Adrenal gland (tissue), 12 donors: Measurements from ENCODE around the gene PDE8A. TPM values are rescaled to one million over a fixed set of nuclear protein-coding genes. Genes with fewer than 3 reads are reported as not detected.

Experiments
- DNase-seq, 7 donors: peaks; one replicate each; pipeline ENCODE4 v3.0.0-alpha.2; 2019 to 2020
- H3K27ac ChIP-seq, 5 donors: fragments of 200-600 bp; sonication (generic) in 4 of 5; 1 replicate in 3 of 5; 2 replicates in 2 of 5; pipeline versions ENCODE4 v1.5.1 to v1.8.0; 2016 to 2020; ENCODE audit warnings: mild to moderate bottlenecking in 1 of 5
- H3K27me3 ChIP-seq: fragments of 200-600 bp; 2 replicates; pipeline ENCODE4 v1.8.0; 2021
- H3K36me3 ChIP-seq, 2 donors: fragments of 200-600 bp; replicated peaks in 1 of 2; 1 replicate in 1 of 2; 2 replicates in 1 of 2; pipeline versions ENCODE4 v1.5.1 to v1.8.0; 2018 to 2022
- H3K4me1 ChIP-seq, 2 donors: fragments of 200-600 bp; replicated peaks in 1 of 2; 1 replicate in 1 of 2; 2 replicates in 1 of 2; pipeline versions ENCODE4 v1.5.1 to v1.8.0; 2018 to 2021
- H3K4me3 ChIP-seq, 4 donors: fragments of 200-600 bp; sonication (generic) in 3 of 4; one replicate each; pipeline ENCODE4 v1.5.1; 2016 to 2018
- H3K9me3 ChIP-seq, 3 donors: fragments of 200-600 bp; sonication (generic) in 1 of 3; replicated peaks in 1 of 3; 1 replicate in 2 of 3; 2 replicates in 1 of 3; pipeline versions ENCODE4 v1.5.1 to v1.8.0; 2016 to 2021
- CTCF ChIP-seq, 6 experiments: fragments of 450-650 bp in 4 of 6; fragments of 200-600 bp in 2 of 6; sonication (generic) in 1 of 6; IDR thresholded peaks; 1 replicate in 5 of 6; 2 replicates in 1 of 6; pipeline versions ENCODE4 v1.5.1 to v1.8.0; 2016 to 2021; ENCODE audit warnings: antibody characterized with exemption in 6 of 6, mild to moderate bottlenecking in 2 of 6, moderate library complexity in 1 of 6
- POLR2A ChIP-seq, 2 donors: fragments of 450-650 bp; IDR thresholded peaks; one replicate each; pipeline ENCODE4 v1.6.1; 2017; ENCODE audit warnings: antibody characterized with exemption in 2 of 2, mild to moderate bottlenecking in 2 of 2, moderate library complexity in 1 of 2
- WGBS, 4 donors: extraction: QIAGEN DNeasy Blood & Tissue Kit in 2 of 4; methylation state at CpG; one replicate each; pipeline versions ENCODE4 v1.1.5 to v1.1.7; 2013 to 2017; 5-methylcytosine and 5-hydroxymethylcytosine counted together
- intact Hi-C, 2 donors: fragments of 100-400 bp; cut with DNase I; formaldehyde crosslinking; loops; one replicate each; pipeline versions ENCODE4 v1.14.1 to v1.15.0; 2022 to 2023
- polyA plus RNA-seq, 3 donors: library from polyadenylated mRNA; stranded (reverse); fragments of 200-250 nt in 2 of 3; fragments of 350-450 nt in 1 of 3; fragmentation: Illumina TruSeq in 1 of 3; extraction: RNeasy Lipid Tissue Mini Kit (QIAGEN cat#74804) in 1 of 3; gene quantifications; one replicate each; pipeline ENCODE4 v1.2.3, GENCODE V29; 2013 to 2014
- total RNA-seq, 9 donors: library from RNA; depleted of rRNA in 4 of 9; stranded (reverse); fragments of >200 nt in 4 of 9; fragments of 120-200 nt in 1 of 9; fragmentation: NEBNext Ultra II Directional in 1 of 9; extraction: Animal tissue kit (Norgen Biotek cat#: 25700) in 1 of 9; gene quantifications; one replicate each; pipeline versions ENCODE4 v1.1.0 to v1.2.4, GENCODE V29; 2013 to 2023
- donor health status: healthy with polysubstance abuse.
- donor health status: Bipolar disorder and iron deficiency.
- donor health status: DM: yes; HTN: yes; CAD: no.
- donor health status: DM: no; HTN: no; CAD: no.
- donor health status: DM: no; HTN: no; CAD: no.
- donor health status: DM: yes; HTN: yes; CAD: no.

Gene PDE8A
- total and polyA plus RNA-seq, 12 donors: 47.3 to 123 (median 66.4) TPM

- H3K27ac ChIP-seq: no peak overlapping the region
- no peak for DNase-seq
- no peaks in the 10 kb centered on the region for H3K4me1 ChIP-seq
- TF ChIP-seq POLR2A (IDR thresholded peaks at IDR 0.05): no peak
- no peak for TF ChIP-seq CTCF (IDR thresholded peaks at IDR 0.05)
- intact Hi-C loops: no loop called here
- H3K9me3 ChIP-seq: no peaks in the 10 kb centered on the region
- H3K36me3 ChIP-seq: no peaks in the 10 kb centered on the region
- H3K4me3 ChIP-seq: no peak overlapping the region
- H3K27me3 ChIP-seq: no peaks in the 10 kb centered on the region
Observed at GRCh38 chr15:85157344-85157743, 175.7 kb downstream of the PDE8A start.

- Histone ChIP-seq H3K27me3 (no peaks in the 10 kb centered on the region), H3K27ac (no peak overlapping the region), H3K4me1 (no peaks in the 10 kb centered on the region), H3K36me3 (no peaks in the 10 kb centered on the region), H3K9me3 (no peaks in the 10 kb centered on the region), H3K4me3 (no peak overlapping the region)
- TF ChIP-seq POLR2A (IDR thresholded peaks at IDR 0.05): no peak
- TF ChIP-seq CTCF (IDR thresholded peaks at IDR 0.05): no peak
- intact Hi-C loops: loop anchor here in 1 of 2 donors (10.0 kb wide), 1 partner anchor 197 kb away; no protein-coding TSS in a partner anchor
- WGBS, 4 donors: 90 to 100% (median 97%) methylated on average over 1 of the region's 1 CpG
- no peak for DNase-seq
Observed at GRCh38 chr15:85162237-85162636, 180.6 kb downstream of the PDE8A start.

- intact Hi-C loops: loop anchor here in 1 of 2 donors (10.0 kb wide), 1 partner anchor 200 kb away; no protein-coding TSS in a partner anchor
- no peak for TF ChIP-seq CTCF (IDR thresholded peaks at IDR 0.05)
- TF ChIP-seq POLR2A (IDR thresholded peaks at IDR 0.05): no peak
- Histone ChIP-seq H3K9me3 (no peaks in the 10 kb centered on the region), H3K36me3 (no peaks in the 10 kb centered on the region), H3K4me1 (peaks cover 4 to 6% of the 10 kb centered on the region in 2 donors), H3K27ac (no peak overlapping the region), H3K4me3 (no peak overlapping the region), H3K27me3 (no peaks in the 10 kb centered on the region)
- DNase-seq: no peak
- WGBS, 4 donors: 72 to 75% (median 74%) methylated on average over 7 of the region's 7 CpGs
Observed at GRCh38 chr15:85164841-85165466, 183.3 kb downstream of the PDE8A start.

- Histone ChIP-seq H3K4me3 (no peak overlapping the region), H3K27me3 (no peaks in the 10 kb centered on the region), H3K4me1 (peaks cover 4 to 6% of the 10 kb centered on the region in 2 donors), H3K36me3 (no peaks in the 10 kb centered on the region), H3K27ac (no peak overlapping the region), H3K9me3 (no peaks in the 10 kb centered on the region)
- DNase-seq: no peak
- intact Hi-C loops: loop anchor here in 1 of 2 donors (10.0 kb wide), 1 partner anchor 203 kb away; no protein-coding TSS in a partner anchor
- 71 to 86% (median 77%) methylated on average over 4 of the region's 4 CpGs for WGBS, 4 donors
- TF ChIP-seq CTCF (IDR thresholded peaks at IDR 0.05) (no peak), POLR2A (IDR thresholded peaks at IDR 0.05) (no peak)
Observed at GRCh38 chr15:85167568-85167967, 185.9 kb downstream of the PDE8A start.
